Measurements from ENCODE around the gene HYPK. TPM values are rescaled to one million over a fixed set of nuclear protein-coding genes. Genes with fewer than 3 reads are reported as not detected.

HYPK gene, protein sequence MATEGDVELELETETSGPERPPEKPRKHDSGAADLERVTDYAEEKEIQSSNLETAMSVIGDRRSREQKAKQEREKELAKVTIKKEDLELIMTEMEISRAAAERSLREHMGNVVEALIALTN
- polyA plus RNA-seq (2014; cell fraction: cytosol; rRNA removed), result 4.3 TPM in 2 replicates
- polyA plus RNA-seq (2014; cell fraction: nucleus; rRNA removed), result 8.5 and 10.7 TPM in 2 replicates

DNA sequence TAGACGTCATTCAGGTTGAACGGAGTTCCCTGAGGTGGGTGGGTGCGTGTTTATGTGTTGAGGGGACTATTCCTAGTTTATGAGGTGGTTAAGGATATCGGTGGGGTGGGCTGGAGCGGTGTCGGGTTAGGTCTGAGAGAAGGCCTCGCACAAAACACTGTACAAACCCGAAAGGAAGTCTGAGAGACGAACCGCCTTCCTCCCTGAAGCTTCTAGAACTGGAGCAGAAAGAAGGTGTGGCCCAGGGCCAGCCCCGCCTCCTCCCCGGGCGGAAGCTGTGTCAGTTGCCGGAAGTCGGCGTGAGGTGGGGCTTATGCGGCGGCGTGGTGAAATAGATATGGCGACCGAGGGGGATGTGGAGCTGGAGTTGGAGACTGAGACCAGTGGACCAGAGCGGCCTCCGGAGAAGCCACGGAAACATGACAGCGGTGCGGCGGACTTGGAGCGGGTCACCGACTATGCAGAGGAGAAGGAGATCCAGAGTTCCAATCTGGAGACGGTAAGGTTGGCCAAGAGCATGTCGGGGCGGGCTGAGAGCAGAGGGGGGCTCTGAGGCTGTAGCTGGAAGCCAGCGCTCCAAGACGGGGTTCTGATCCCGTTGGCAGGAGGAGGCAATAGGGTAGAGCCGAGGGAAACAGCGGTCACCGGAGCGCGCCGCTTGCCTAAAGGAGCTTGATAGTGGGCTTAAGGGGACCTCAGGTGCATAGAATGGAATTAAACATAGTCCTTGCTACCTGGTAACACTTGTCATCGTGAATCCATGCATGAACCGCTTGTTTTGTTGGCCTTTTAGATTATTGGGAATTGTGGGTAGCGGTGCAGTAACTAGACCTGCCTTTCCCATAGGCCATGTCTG is at the start of gene HYPK:
HYPK (plus strand) TSS at position 314 of the 856 bp plus-strand sequence; CDS start at position 338, 24 bp downstream.
- peak; percentile 84 for DNase-seq (ENCODE audit: low spot score)

DNA sequence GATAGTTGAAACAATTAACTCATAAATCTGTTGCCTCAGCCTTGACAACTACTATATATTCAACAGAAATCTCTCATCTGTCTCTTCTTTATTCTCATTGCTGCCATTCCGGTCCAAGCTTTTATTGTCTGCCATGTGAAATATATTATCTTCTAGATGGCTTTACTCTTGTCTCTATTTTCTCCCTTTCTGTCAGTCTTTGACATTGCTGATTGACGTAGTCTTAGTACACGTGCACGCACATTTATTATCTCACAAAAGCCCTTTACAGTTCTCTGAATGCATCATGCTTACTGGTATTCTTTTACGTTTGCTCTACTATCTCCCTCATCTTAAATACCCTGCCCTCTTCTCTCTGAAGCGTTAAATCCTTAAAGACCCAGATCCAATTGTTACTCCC is 48.5 kb upstream of the HYPK start:
- DNase-seq (ENCODE audit: low spot score), result no peak

GRCh38 chr15:43762824-43763223 is 37.6 kb upstream of the HYPK start:
- no peak for DNase-seq (ENCODE audit: low spot score)

GRCh38 chr15:43763819-43764446 is 36.5 kb upstream of the HYPK start:
- no peak for DNase-seq (ENCODE audit: low spot score)

DNA sequence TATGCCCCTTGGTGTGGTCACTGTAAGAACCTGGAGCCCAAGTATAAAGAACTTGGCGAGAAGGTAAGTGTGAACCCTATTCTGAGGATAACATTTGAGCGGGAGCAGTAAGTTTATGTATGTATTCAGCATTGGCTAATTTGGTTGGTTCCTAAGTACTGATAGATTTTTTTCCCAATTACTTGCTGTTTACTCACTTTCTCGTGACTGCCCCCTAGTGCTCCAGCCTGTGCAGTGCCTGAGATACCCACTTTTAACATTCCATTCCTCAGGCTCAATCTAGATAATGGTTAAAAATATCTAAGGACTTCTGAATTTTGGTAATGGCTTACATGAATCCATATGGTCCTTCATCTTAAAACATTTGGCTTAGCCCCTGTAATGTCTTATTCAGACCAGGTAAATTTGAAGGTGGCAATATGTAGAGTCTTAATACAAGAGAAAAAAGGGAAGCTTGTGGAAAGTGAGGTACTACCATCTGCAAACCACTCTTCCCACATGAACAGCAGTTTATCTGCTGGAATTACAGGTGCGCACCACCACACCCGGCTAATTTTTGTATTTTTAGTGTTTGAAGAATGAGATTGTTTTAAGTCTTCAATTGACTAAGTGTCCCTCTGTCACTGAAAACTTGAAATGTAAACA is 30.7 kb upstream of the HYPK start:
- DNase-seq (ENCODE audit: low spot score), result peak; percentile 53

- no peak for DNase-seq (ENCODE audit: low spot score)
Measured at GRCh38 chr15:43771816-43772215, 28.6 kb upstream of the HYPK start.

DNA sequence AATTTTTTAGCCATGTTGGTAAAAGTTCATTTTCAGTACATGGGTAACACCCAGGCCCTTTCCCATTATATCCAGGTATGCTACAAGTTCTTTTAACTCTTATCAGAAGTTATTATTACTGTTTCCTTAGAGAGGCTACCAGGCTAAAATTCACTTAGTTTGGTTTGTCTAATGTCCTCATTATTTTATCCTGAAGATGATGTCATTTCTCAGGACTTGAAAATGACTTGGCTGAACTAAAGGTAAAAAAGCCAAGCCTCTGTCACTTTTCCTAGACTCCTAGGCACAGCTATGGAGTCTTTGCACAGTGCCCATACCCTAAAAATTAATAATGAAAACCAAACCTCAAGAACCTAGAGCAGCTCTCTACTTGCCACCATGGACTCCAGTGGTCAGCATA is 27.8 kb upstream of the HYPK start:
- no peak for DNase-seq (ENCODE audit: low spot score)

DNA sequence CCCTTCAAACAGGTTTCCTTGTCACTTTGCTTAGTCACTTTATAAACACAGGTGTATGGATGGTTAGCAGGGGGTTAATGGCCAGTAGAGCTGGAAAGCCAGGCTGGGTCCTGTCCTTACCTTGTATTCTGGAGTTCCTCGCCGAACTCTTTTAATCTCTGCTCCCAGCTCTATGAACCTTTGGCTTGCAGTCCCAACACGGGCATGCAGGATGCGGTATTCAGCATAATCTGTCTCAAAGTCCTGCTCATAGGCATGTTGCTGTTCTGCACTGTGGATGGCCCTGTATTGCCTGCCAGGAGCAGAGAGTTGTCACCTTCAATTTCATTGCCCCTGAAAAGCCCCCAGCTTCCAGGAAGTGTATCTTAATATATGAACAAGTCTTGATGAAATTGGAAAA is 26.3 kb upstream of the HYPK start:
- DNase-seq (ENCODE audit: low spot score), result no peak

GRCh38 chr15:43775411-43775965 is 24.9 kb upstream of the HYPK start:
- DNase-seq (ENCODE audit: low spot score), result peak; percentile 43

- no peak for DNase-seq (ENCODE audit: low spot score)
Measured at GRCh38 chr15:43776101-43776717, 24.2 kb upstream of the HYPK start.

GRCh38 chr15:43776718-43777266 is 23.6 kb upstream of the HYPK start, which contains the start of gene ELL3:
ELL3 (minus strand) TSS chr15:43776966; CDS start chr15:43776901, 65 bp downstream.
- no peak for DNase-seq (ENCODE audit: low spot score)

DNA sequence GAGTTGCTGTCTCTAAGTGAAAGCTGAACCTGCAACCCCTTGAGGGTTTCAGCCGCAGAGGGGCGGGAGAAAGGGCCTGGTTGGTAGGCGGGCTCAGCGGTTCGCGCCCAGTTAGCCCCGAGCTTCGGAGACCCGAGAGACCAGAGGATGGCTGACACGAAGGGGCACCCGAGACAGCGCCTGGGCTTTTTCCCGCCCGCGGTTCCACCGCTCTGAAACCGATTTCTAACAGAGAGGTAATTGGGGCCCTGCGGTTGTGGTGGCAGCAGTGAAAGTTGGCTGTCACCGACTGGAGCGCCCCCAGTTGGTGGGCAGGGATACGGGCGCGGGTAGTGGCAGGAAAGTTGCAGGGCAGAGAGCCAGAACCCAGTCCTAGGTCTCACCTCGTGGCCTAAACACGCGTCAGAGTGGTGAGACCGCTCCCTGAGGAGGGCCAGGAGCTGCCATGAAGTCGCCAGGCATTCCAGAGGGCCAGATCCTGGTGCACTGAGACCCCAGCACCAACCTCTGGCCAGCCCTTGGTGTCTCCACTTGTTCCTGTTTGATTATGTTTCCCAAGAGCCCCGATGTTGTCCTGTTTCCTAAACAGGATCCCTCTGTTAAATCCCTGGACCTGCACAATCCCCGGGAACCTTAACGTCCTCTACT is 23.0 kb upstream of the HYPK start:
- DNase-seq (ENCODE audit: low spot score), result no peak

- no peak for DNase-seq (ENCODE audit: low spot score)
Measured at GRCh38 chr15:43779016-43779415, 21.4 kb upstream of the HYPK start.

- DNase-seq (ENCODE audit: low spot score), result no peak
Measured at GRCh38 chr15:43789409-43789808, 11.0 kb upstream of the HYPK start.

GRCh38 chr15:43791993-43792760 is 8.2 kb upstream of the HYPK start, which contains the start of gene SERF2:
SERF2 (plus strand) TSS chr15:43792320; CDS start chr15:43792377, 57 bp downstream.
- DNase-seq (ENCODE audit: low spot score), result peak; percentile 99

GRCh38 chr15:43792761-43793476 is 7.5 kb upstream of the HYPK start:
- no peak for DNase-seq (ENCODE audit: low spot score)

GRCh38 chr15:43793647-43794046 is 6.8 kb upstream of the HYPK start:
- DNase-seq (ENCODE audit: low spot score), result no peak

- DNase-seq (ENCODE audit: low spot score), result no peak
Measured at GRCh38 chr15:43794269-43795037, 5.9 kb upstream of the HYPK start.

All from SK-N-DZ (cell line).